K562 (cell line): ENCODE data around the gene NUP62. TPM values are rescaled to one million over a fixed set of nuclear protein-coding genes. Genes with fewer than 3 reads are reported as not detected.

Source experiments
- ARID1B ChIP-seq: fragments of 450-650 bp; IDR thresholded peaks from 2 replicates; pipeline ENCODE4 v1.6.1; 2016; ENCODE audit warnings: antibody characterized with exemption, mild to moderate bottlenecking, inconsistent platforms
- BRF2 ChIP-seq: IDR thresholded peaks from 3 replicates; pipeline ENCODE4 v1.6.1; 2011; ENCODE audit warnings: borderline replicate concordance, mild to moderate bottlenecking; ENCODE audit not compliant: insufficient read length, insufficient read depth
- CTBP1 ChIP-seq: fragments of 450-650 bp; IDR thresholded peaks from 2 replicates; pipeline ENCODE4 v1.6.1; 2016; ENCODE audit warnings: borderline replicate concordance
- ID3 ChIP-seq, 2 experiments: fragments of 250-450 bp in 1 of 2; fragments of 450-650 bp in 1 of 2; sonication (Bioruptor Pico) in 1 of 2; IDR thresholded peaks; 2 replicates each; pipeline versions ENCODE4 v1.6.1 to v1.8.0; 2016 to 2021; ENCODE audit warnings: mild to moderate bottlenecking in 2 of 2, moderate library complexity in 2 of 2, missing compliant biosample characterization in 1 of 2, missing genetic modification characterization in 1 of 2
- PTTG1 ChIP-seq: fragments of 450-650 bp; IDR thresholded peaks from 2 replicates; pipeline ENCODE4 v1.6.1; 2016; ENCODE audit warnings: low read depth, mild to moderate bottlenecking, missing genetic modification characterization, missing compliant biosample characterization
- RBM39 ChIP-seq: fragments of 200-400 bp; formaldehyde crosslinking; optimal IDR thresholded peaks from 2 replicates; pipeline ENCODE3; 2018; ENCODE audit warnings: low read depth, low read length
- UBTF ChIP-seq, 2 experiments: IDR thresholded peaks; 2 replicates each; pipeline ENCODE4 v1.6.1; 2012; ENCODE audit warnings: improper control_type of control experiment in 2 of 2, low read depth in 2 of 2, low read length in 2 of 2, borderline replicate concordance in 1 of 2
- XRCC4 ChIP-seq: IDR thresholded peaks from one replicate; pipeline ENCODE4 v1.6.1; 2011; ENCODE audit not compliant: insufficient read depth, insufficient read length; ENCODE audit errors: extremely low read depth
- ZBTB33 ChIP-seq: sonication (generic); formaldehyde crosslinking; IDR thresholded peaks from 2 replicates; pipeline ENCODE4 v1.8.1; 2023; ENCODE audit warnings: mild to moderate bottlenecking, missing genetic modification reagents
- ZNF318 ChIP-seq, 2 experiments: fragments of 450-650 bp; IDR thresholded peaks; 2 replicates each; pipeline ENCODE4 v1.6.1; 2016; ENCODE audit warnings: mild to moderate bottlenecking in 2 of 2, borderline replicate concordance in 1 of 2, low read depth in 1 of 2, moderate library complexity in 1 of 2
- ZNF431 ChIP-seq: sonication (generic); formaldehyde crosslinking; IDR thresholded peaks from 2 replicates; pipeline ENCODE4 v1.8.0; 2022; ENCODE audit warnings: mild to moderate bottlenecking, missing genetic modification reagents
- ZNF717 ChIP-seq: fragments of 250-450 bp; sonication (Bioruptor Pico); IDR thresholded peaks from 2 replicates; pipeline ENCODE4 v1.5.0; 2021
- polyA plus RNA-seq, 8 experiments: library from polyadenylated mRNA; depleted of rRNA in 4 of 8; stranded (reverse) in 5 of 8; unstranded in 3 of 8; fragments of >200 nt; fragmentation: Nextera tagmentation in 2 of 8; fragmentation: Illumina TruSeq in 1 of 8; extraction: Ambion mirVana in 2 of 8; extraction: Trizol in 1 of 8; gene quantifications; 2 replicates each; pipeline versions ENCODE4 v1.2.1 to v1.2.3, GENCODE V29; 2011 to 2014; ENCODE audit warnings: inconsistent platforms in 1 of 8, missing spikeins in 1 of 8
- total RNA-seq, 7 experiments: library from RNA; depleted of rRNA in 6 of 7; stranded (reverse); fragments of >200 nt in 6 of 7; fragmentation: Illumina TruSeq in 2 of 7; extraction: Trizol in 2 of 7; gene quantifications; 2 replicates each; pipeline versions ENCODE4 v1.2.1 to v1.2.3, GENCODE V29; 2011 to 2021; ENCODE audit warnings: low replicate concordance in 1 of 7

NUP62 gene
- total and polyA plus RNA-seq, 9 of the 15 experiments (the other 6 are each of a cell fraction or from before 2014, with no cell fraction given) = 16.9 to 109 (median 66.0) TPM

GRCh38 chr19:49929121-49929610 lies at the start of gene NUP62, which contains the start of gene ATF5 (continued):
- TF ChIP-seq ZNF318 (IDR thresholded peaks at IDR 0.05; ENCODE audit: borderline replicate concordance in 1 of 2, low read depth in 1 of 2) (no peak), CTBP1 (peak; percentile 5; the same call in 1 of the 2 replicates), ID3 (CRISPR knock-in tag; IDR thresholded peaks at IDR 0.05) (no peak), ID3 (tag; IDR thresholded peaks at IDR 0.05) (peak; percentile 74; the same call in 1 of the 2 replicates), XRCC4 (no peak), BRF2 (no peak), RBM39 (no peak), ZNF717 (CRISPR knock-in tag) (0 out of 2 replicates have a peak, but pooled peaks have one; percentile 61), ZNF431 (CRISPR knock-in tag) (no peak; the same call in none of the 2 replicates), UBTF (IDR thresholded peaks at IDR 0.05; ENCODE audit: borderline replicate concordance in 1 of 2, low read depth in 2 of 2, low read length in 2 of 2) (no peak), ARID1B (peak; percentile 55), PTTG1 (no peak), ZBTB33 (peak; percentile 67)
